MG63 (cell line): Measurements from ENCODE around the gene RNF123. TPM values are rescaled to one million over a fixed set of nuclear protein-coding genes. Genes with fewer than 3 reads are reported as not detected.
"Not testable (repeated sequence)": the region's sequence is repeated elsewhere in the genome, so short reads cannot be mapped to it uniquely, and the experiment has no call there.

Source experiments
- DNase-seq: peaks from one replicate; pipeline ENCODE4 v3.0.0-alpha.2; 2020
- H3K27me3 ChIP-seq: fragments of 250-450 bp; sonication (Bioruptor Pico); 2 replicates; pipeline ENCODE4 v1.5.1; 2020; ENCODE audit warnings: mild to moderate bottlenecking, moderate library complexity
- H3K36me3 ChIP-seq: fragments of 250-450 bp; sonication (Bioruptor Pico); 2 replicates; pipeline ENCODE4 v1.5.1; 2020; ENCODE audit warnings: mild to moderate bottlenecking, moderate library complexity
- H3K4me3 ChIP-seq: fragments of 250-450 bp; sonication (Bioruptor Pico); 2 replicates; pipeline ENCODE4 v1.5.1; 2020; ENCODE audit warnings: mild to moderate bottlenecking, moderate library complexity
- H3K9me3 ChIP-seq: fragments of 250-450 bp; sonication (Bioruptor Pico); 2 replicates; pipeline ENCODE4 v1.5.1; 2020; ENCODE audit warnings: mild to moderate bottlenecking, moderate library complexity
- total RNA-seq: library from RNA; depleted of rRNA; stranded (reverse); fragments of >200 nt; shearing (Covaris generic); gene quantifications from 2 replicates; pipeline ENCODE4 v1.2.3, GENCODE V29; 2014; ENCODE audit warnings: low replicate concordance

Gene RNF123
- total RNA-seq, 1 experiment from 2014 or later = 8.5 TPM

GRCh38 chr3:49669352-49669751, 20.0 kb upstream of the RNF123 start:
- no peak for DNase-seq
- H3K4me3 ChIP-seq = no peak overlapping the region
- H3K9me3 ChIP-seq = no peaks in the 10 kb centered on the region
- no peaks in the 10 kb centered on the region for H3K27me3 ChIP-seq
- no peaks in the 10 kb centered on the region for H3K36me3 ChIP-seq

GRCh38 chr3:49670940-49671290, 18.4 kb upstream of the RNF123 start:
- Histone ChIP-seq H3K9me3 (no peaks in the 10 kb centered on the region), H3K36me3 (no peaks in the 10 kb centered on the region), H3K27me3 (no peaks in the 10 kb centered on the region), H3K4me3 (no peak overlapping the region)
- DNase-seq = no peak

- Histone ChIP-seq H3K9me3 (no peaks in the 10 kb centered on the region), H3K36me3 (no peaks in the 10 kb centered on the region), H3K4me3 (no peak overlapping the region), H3K27me3 (no peaks in the 10 kb centered on the region)
- DNase-seq = peak; percentile 45
Observed at GRCh38 chr3:49671291-49672288, 17.8 kb upstream of the RNF123 start.

GRCh38 chr3:49673121-49673714, 16.1 kb upstream of the RNF123 start:
- peak overlapping the region; percentile 77 for H3K4me3 ChIP-seq
- no peaks in the 10 kb centered on the region for H3K36me3 ChIP-seq
- no peaks in the 10 kb centered on the region for H3K9me3 ChIP-seq
- no peak for DNase-seq
- H3K27me3 ChIP-seq = no peaks in the 10 kb centered on the region

GRCh38 chr3:49673715-49674496, 15.5 kb upstream of the RNF123 start, which contains the start of gene APEH:
Gene APEH (plus strand): TSS chr3:49674351. CDS start chr3:49674402, 51 bp downstream.
- H3K4me3 ChIP-seq = peak within 1 kb of the TSS; percentile 77
- peak; percentile 93 for DNase-seq
- no peaks in the 10 kb centered on the region for H3K27me3 ChIP-seq
- H3K9me3 ChIP-seq = no peaks in the 10 kb centered on the region
- H3K36me3 ChIP-seq = no peaks in the 10 kb centered on the region

GRCh38 chr3:49674497-49674983, 14.8 kb upstream of the RNF123 start:
- no peak for DNase-seq
- H3K4me3 ChIP-seq = peak overlapping the region; percentile 77
- no peaks in the 10 kb centered on the region for H3K9me3 ChIP-seq
- H3K27me3 ChIP-seq = no peaks in the 10 kb centered on the region
- H3K36me3 ChIP-seq = no peaks in the 10 kb centered on the region

GRCh38 chr3:49675912-49676311, 13.4 kb upstream of the RNF123 start:
- Histone ChIP-seq H3K9me3 (no peaks in the 10 kb centered on the region), H3K27me3 (no peaks in the 10 kb centered on the region), H3K4me3 (no peak overlapping the region), H3K36me3 (no peaks in the 10 kb centered on the region)
- DNase-seq = no peak

GRCh38 chr3:49680493-49681231, 8.7 kb upstream of the RNF123 start:
- DNase-seq = no peak
- H3K36me3 ChIP-seq = no peaks in the 10 kb centered on the region
- no peak overlapping the region for H3K4me3 ChIP-seq

GRCh38 chr3:49681232-49681522, 8.2 kb upstream of the RNF123 start:
- H3K27me3 ChIP-seq = no peaks in the 10 kb centered on the region
- no peak for DNase-seq
- H3K36me3 ChIP-seq = no peaks in the 10 kb centered on the region
- H3K9me3 ChIP-seq = no peaks in the 10 kb centered on the region
- H3K4me3 ChIP-seq = no peak overlapping the region

More at GRCh38 chr3:49680493-49681231, 8.7 kb upstream of the RNF123 start:
- no peaks in the 10 kb centered on the region for H3K27me3 ChIP-seq
- H3K9me3 ChIP-seq = no peaks in the 10 kb centered on the region

GRCh38 chr3:49681543-49681942, 7.8 kb upstream of the RNF123 start:
- Histone ChIP-seq H3K27me3 (no peaks in the 10 kb centered on the region), H3K4me3 (no peak overlapping the region), H3K36me3 (no peaks in the 10 kb centered on the region), H3K9me3 (no peaks in the 10 kb centered on the region)
- DNase-seq = no peak

GRCh38 chr3:49683162-49683561, 6.2 kb upstream of the RNF123 start:
- no peak overlapping the region for H3K4me3 ChIP-seq
- H3K27me3 ChIP-seq = no peaks in the 10 kb centered on the region
- no peak for DNase-seq
- H3K9me3 ChIP-seq = no peaks in the 10 kb centered on the region
- H3K36me3 ChIP-seq = no peaks in the 10 kb centered on the region

- H3K4me3 ChIP-seq, H3K36me3 ChIP-seq, DNase-seq, H3K27me3 ChIP-seq, H3K9me3 ChIP-seq: not testable (repeated sequence)
Observed at GRCh38 chr3:49684453-49684852, 4.9 kb upstream of the RNF123 start.

GRCh38 chr3:49685103-49685502, 4.3 kb upstream of the RNF123 start:
- H3K27me3 ChIP-seq, DNase-seq, H3K9me3 ChIP-seq, H3K36me3 ChIP-seq, H3K4me3 ChIP-seq: not testable (repeated sequence)

GRCh38 chr3:49685846-49686245, 3.5 kb upstream of the RNF123 start:
- H3K4me3 ChIP-seq, DNase-seq, H3K27me3 ChIP-seq, H3K9me3 ChIP-seq, H3K36me3 ChIP-seq: not testable (repeated sequence)

GRCh38 chr3:49686346-49686745, 3.0 kb upstream of the RNF123 start:
- not testable (repeated sequence) for H3K4me3 ChIP-seq, DNase-seq, H3K27me3 ChIP-seq, H3K9me3 ChIP-seq, H3K36me3 ChIP-seq

- H3K4me3 ChIP-seq, H3K9me3 ChIP-seq, DNase-seq, H3K36me3 ChIP-seq, H3K27me3 ChIP-seq: not testable (repeated sequence)
Observed at GRCh38 chr3:49686769-49687423, 2.5 kb upstream of the RNF123 start.
